ENCODE results near the gene UGT1A8.
"Not testable (repeated sequence)": the region's sequence is repeated elsewhere in the genome, so short reads cannot be mapped to it uniquely, and the experiment has no call there.

Gene UGT1A8

GRCh38 chr2:233617476-233617875, at the start of gene UGT1A8:
UGT1A8 (plus strand) TSS chr2:233617633; CDS start chr2:233617708, 75 bp downstream.
- not testable (repeated sequence) for H3K4me1 ChIP-seq (ENCODE audit: control insufficient read depth in 1 of 2, insufficient read depth in 1 of 2, low read depth in 1 of 2, low read length in 1 of 2); H3K4me3 ChIP-seq (ENCODE audit: low read depth in 1 of 2, low read length in 1 of 2); H3K9me3 ChIP-seq; H3K27ac ChIP-seq; H3K27me3 ChIP-seq; H3K36me3 ChIP-seq

GRCh38 chr2:233571001-233571400, 46.4 kb upstream of the UGT1A8 start:
- H3K4me1 ChIP-seq (ENCODE audit: control insufficient read depth in 1 of 2, insufficient read depth in 1 of 2, low read depth in 1 of 2, low read length in 1 of 2) = peaks cover 1 to 3% of the 10 kb centered on the region in 2 experiments
- H3K36me3 ChIP-seq = no peaks in the 10 kb centered on the region
- no peak for TF ChIP-seq CTCF (IDR thresholded peaks at IDR 0.05)
- no peaks in the 10 kb centered on the region for H3K9me3 ChIP-seq
- H3K27ac ChIP-seq = no peak overlapping the region
- H3K27me3 ChIP-seq = peaks cover 43% of the 10 kb centered on the region
- H3K4me3 ChIP-seq (ENCODE audit: low read depth in 1 of 2, low read length in 1 of 2) = no peak overlapping the region

GRCh38 chr2:233571462-233571861, 46.0 kb upstream of the UGT1A8 start:
- no peak overlapping the region for H3K4me3 ChIP-seq (ENCODE audit: low read depth in 1 of 2, low read length in 1 of 2)
- TF ChIP-seq CTCF (IDR thresholded peaks at IDR 0.05) = no peak
- H3K4me1 ChIP-seq (ENCODE audit: control insufficient read depth in 1 of 2, insufficient read depth in 1 of 2, low read depth in 1 of 2, low read length in 1 of 2) = peaks cover 0 to 3% of the 10 kb centered on the region in 2 experiments
- H3K27me3 ChIP-seq = peaks cover 39% of the 10 kb centered on the region
- H3K9me3 ChIP-seq = no peaks in the 10 kb centered on the region
- no peaks in the 10 kb centered on the region for H3K36me3 ChIP-seq
- H3K27ac ChIP-seq = no peak overlapping the region

- TF ChIP-seq CTCF (IDR thresholded peaks at IDR 0.05) = no peak
- Histone ChIP-seq H3K27ac (no peak overlapping the region), H3K27me3 (peaks cover 31% of the 10 kb centered on the region), H3K36me3 (no peaks in the 10 kb centered on the region), H3K9me3 (no peaks in the 10 kb centered on the region), H3K4me3 (ENCODE audit: low read depth in 1 of 2, low read length in 1 of 2) (no peak overlapping the region), H3K4me1 (ENCODE audit: control insufficient read depth in 1 of 2, insufficient read depth in 1 of 2, low read depth in 1 of 2, low read length in 1 of 2) (no peaks in the 10 kb centered on the region)
Observed at GRCh38 chr2:233572468-233572867, 45.0 kb upstream of the UGT1A8 start.

- H3K9me3 ChIP-seq; H3K36me3 ChIP-seq; H3K4me1 ChIP-seq (ENCODE audit: control insufficient read depth in 1 of 2, insufficient read depth in 1 of 2, low read depth in 1 of 2, low read length in 1 of 2); H3K27me3 ChIP-seq; H3K4me3 ChIP-seq (ENCODE audit: low read depth in 1 of 2, low read length in 1 of 2); H3K27ac ChIP-seq: not testable (repeated sequence)
Observed at GRCh38 chr2:233577341-233577740, 40.1 kb upstream of the UGT1A8 start.

GRCh38 chr2:233583217-233583965, 34.0 kb upstream of the UGT1A8 start:
- H3K36me3 ChIP-seq; H3K4me1 ChIP-seq (ENCODE audit: control insufficient read depth in 1 of 2, insufficient read depth in 1 of 2, low read depth in 1 of 2, low read length in 1 of 2); H3K9me3 ChIP-seq; H3K27ac ChIP-seq; H3K4me3 ChIP-seq (ENCODE audit: low read depth in 1 of 2, low read length in 1 of 2); H3K27me3 ChIP-seq: not testable (repeated sequence)

- Histone ChIP-seq H3K27ac (no peak overlapping the region), H3K27me3 (no peaks in the 10 kb centered on the region), H3K36me3 (no peaks in the 10 kb centered on the region), H3K9me3 (no peaks in the 10 kb centered on the region), H3K4me3 (ENCODE audit: low read depth in 1 of 2, low read length in 1 of 2) (no peak overlapping the region), H3K4me1 (ENCODE audit: control insufficient read depth in 1 of 2, insufficient read depth in 1 of 2, low read depth in 1 of 2, low read length in 1 of 2) (no peaks in the 10 kb centered on the region)
- TF ChIP-seq CTCF (IDR thresholded peaks at IDR 0.05) = no peak
Observed at GRCh38 chr2:233584210-233584609, 33.2 kb upstream of the UGT1A8 start.

Measured in neutrophil (primary cell).